Natural killer cell (primary cell): ENCODE data around the gene OR8D4. TPM values are rescaled to one million over a fixed set of nuclear protein-coding genes. Genes with fewer than 3 reads are reported as not detected.

Source experiments
- ATAC-seq, 3 donors: fragments of 150-1000 bp in 2 of 3; fragments of 200-7000 bp in 1 of 3; cut with Tn5 transposase; 1 replicate in 1 of 3; 2 replicates in 2 of 3; pipeline ENCODE4 v1.10.0; 2021; ENCODE audit warnings: mild to moderate bottlenecking in 2 of 3, moderate library complexity in 2 of 3
- DNase-seq, 2 donors: peaks; one replicate each; pipeline versions ENCODE4 v3.0.0 to v3.0.0-alpha.2; 2013 to 2021; ENCODE audit warnings: mixed read lengths in 1 of 2
- H3K27ac ChIP-seq: one replicate; pipeline ENCODE4 v1.5.1; 2013; ENCODE audit warnings: mild to moderate bottlenecking, low read length
- H3K27me3 ChIP-seq: one replicate; pipeline ENCODE4 v1.6.1; 2013; ENCODE audit warnings: low read length; ENCODE audit not compliant: control insufficient read depth, insufficient read depth
- H3K36me3 ChIP-seq: one replicate; pipeline ENCODE4 v1.6.1; 2013; ENCODE audit warnings: low read length; ENCODE audit not compliant: control insufficient read depth, insufficient read depth
- H3K4me1 ChIP-seq: one replicate; pipeline ENCODE4 v1.6.1; 2013; ENCODE audit warnings: low read length; ENCODE audit not compliant: control insufficient read depth, insufficient read depth
- H3K4me3 ChIP-seq: one replicate; pipeline ENCODE4 v1.5.1; 2013; ENCODE audit warnings: low read length
- H3K9me3 ChIP-seq: one replicate; pipeline ENCODE4 v1.6.1; 2013; ENCODE audit warnings: low read length; ENCODE audit not compliant: control insufficient read depth, insufficient read depth
- H3K27ac Mint-ChIP-seq, 2 donors: one replicate each; pipeline ENCODE4 v1.8.0; 2022; ENCODE audit warnings: mild to moderate bottlenecking in 2 of 2, mixed read lengths in 2 of 2, moderate library complexity in 1 of 2
- H3K27me3 Mint-ChIP-seq, 2 donors: one replicate each; pipeline ENCODE4 v1.8.0; 2022; ENCODE audit warnings: low read depth in 2 of 2, mixed read lengths in 2 of 2
- H3K36me3 Mint-ChIP-seq: one replicate; pipeline ENCODE4 v1.8.0; 2022; ENCODE audit warnings: mixed read lengths
- H3K4me1 Mint-ChIP-seq, 2 donors: one replicate each; pipeline ENCODE4 v1.8.0; 2022; ENCODE audit warnings: mixed read lengths in 2 of 2
- H3K4me3 Mint-ChIP-seq: one replicate; pipeline ENCODE4 v1.8.0; 2022; ENCODE audit warnings: mild to moderate bottlenecking, moderate library complexity, mixed read lengths
- H3K9me3 Mint-ChIP-seq, 2 donors: one replicate each; pipeline ENCODE4 v1.8.0; 2022; ENCODE audit warnings: mixed read lengths in 2 of 2
- CTCF ChIP-seq: fragments of 200-600 bp; IDR thresholded peaks from one replicate; pipeline ENCODE4 v1.8.0; 2022; ENCODE audit warnings: antibody characterized with exemption
- WGBS: methylation state at CpG from one replicate; pipeline ENCODE4 v1.1.7; 2013; ENCODE audit warnings: missing lambda C conversion rate; ENCODE audit not compliant: insufficient coverage; 5-methylcytosine and 5-hydroxymethylcytosine counted together
- intact Hi-C: fragments of 100-400 bp; cut with micrococcal nuclease; formaldehyde crosslinking; loops from one replicate; pipeline ENCODE4 v1.14.2; 2022
- total RNA-seq, 4 donors: library from RNA; stranded (reverse); fragments of 120-200 nt in 1 of 4; gene quantifications; one replicate each; pipeline versions ENCODE4 v1.2.3 to v1.2.4, GENCODE V29; 2013 to 2022

Gene OR8D4
- total RNA-seq, 3 donors from 2014 or later (not counting 1 experiment from before 2014, with no cell fraction given) = not detected

GRCh38 chr11:123904932-123905331 is 3.0 kb downstream of the OR8D4 start:
- no peak for DNase-seq
- Histone ChIP-seq H3K27me3 (no peaks in the 10 kb centered on the region), H3K4me1 (no peaks in the 10 kb centered on the region), H3K4me3 (no peak overlapping the region), H3K36me3 (no peaks in the 10 kb centered on the region), H3K27ac (no peak overlapping the region), H3K9me3 (no peaks in the 10 kb centered on the region)
- no peak for TF ChIP-seq CTCF
- Mint-ChIP-seq H3K4me3 (no peak overlapping the region), H3K27ac (no peak overlapping the region), H3K36me3 (no peaks in the 10 kb centered on the region), H3K9me3 (peaks cover 2% of the 10 kb centered on the region in 2 donors), H3K4me1 (no peaks in the 10 kb centered on the region), H3K27me3 (peaks cover 0 to 13% of the 10 kb centered on the region in 2 donors)
- 91% methylated on average over 2 of the region's 3 CpGs for WGBS
- ATAC-seq = no peak
- intact Hi-C loops = no loop called here

DNA sequence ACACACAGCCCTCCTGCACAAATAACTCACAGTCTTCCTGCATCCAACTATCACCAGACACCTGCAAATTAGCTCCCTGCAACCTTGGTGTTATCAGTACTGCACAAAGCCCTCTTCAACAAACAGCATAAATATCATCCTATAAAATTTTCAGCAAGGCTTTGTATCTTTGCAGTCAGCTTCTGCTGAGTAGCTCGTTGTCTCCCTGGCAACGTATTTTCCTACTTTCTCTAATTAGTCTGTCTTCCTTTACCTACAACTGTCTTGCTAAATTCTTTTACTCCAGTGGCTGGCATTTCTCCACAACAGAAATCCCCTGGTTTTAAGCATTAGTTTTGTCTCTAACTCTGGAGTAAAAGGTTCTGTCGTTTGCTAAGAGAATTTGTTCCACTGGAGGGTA is 3.9 kb downstream of the OR8D4 start:
- Mint-ChIP-seq H3K27ac (no peak overlapping the region), H3K4me1 (no peaks in the 10 kb centered on the region), H3K9me3 (peaks cover 2% of the 10 kb centered on the region in 2 donors), H3K27me3 (peaks cover 0 to 13% of the 10 kb centered on the region in 2 donors), H3K4me3 (no peak overlapping the region), H3K36me3 (no peaks in the 10 kb centered on the region)
- Histone ChIP-seq H3K27ac (no peak overlapping the region), H3K36me3 (no peaks in the 10 kb centered on the region), H3K9me3 (no peaks in the 10 kb centered on the region), H3K4me3 (no peak overlapping the region), H3K27me3 (no peaks in the 10 kb centered on the region), H3K4me1 (no peaks in the 10 kb centered on the region)
- no peak for TF ChIP-seq CTCF
- 82% methylated on average over 3 of the region's 3 CpGs for WGBS
- no peak for ATAC-seq
- DNase-seq = no peak
- intact Hi-C loops = no loop called here

DNA sequence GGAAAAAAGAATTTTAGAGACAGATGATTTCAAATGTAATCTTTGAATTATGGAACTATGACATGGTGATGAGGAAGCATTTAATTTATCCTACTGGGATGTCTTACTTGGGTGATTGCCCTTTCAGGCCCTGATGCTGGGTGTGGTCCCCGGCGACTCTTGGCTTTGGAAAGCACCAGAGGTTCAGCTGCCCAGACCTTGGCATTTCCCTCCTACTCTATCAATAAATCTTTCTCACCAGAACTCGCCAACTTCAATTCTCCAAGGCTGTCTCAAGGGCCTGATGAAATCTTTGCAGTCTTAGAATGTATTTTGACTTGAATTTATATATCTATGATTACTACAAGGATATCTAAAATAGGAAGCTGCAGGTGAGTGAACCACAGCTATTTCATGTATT is 19.0 kb downstream of the OR8D4 start:
- Mint-ChIP-seq H3K4me1 (no peaks in the 10 kb centered on the region), H3K4me3 (no peak overlapping the region), H3K9me3 (peaks cover 0 to 2% of the 10 kb centered on the region in 2 donors), H3K36me3 (no peaks in the 10 kb centered on the region), H3K27ac (no peak overlapping the region), H3K27me3 (no peaks in the 10 kb centered on the region)
- Histone ChIP-seq H3K4me1 (no peaks in the 10 kb centered on the region), H3K27me3 (no peaks in the 10 kb centered on the region), H3K4me3 (no peak overlapping the region), H3K27ac (no peak overlapping the region), H3K36me3 (no peaks in the 10 kb centered on the region), H3K9me3 (no peaks in the 10 kb centered on the region)
- 82% methylated on average over 3 of the region's 3 CpGs for WGBS
- intact Hi-C loops = no loop called here
- no peak for DNase-seq
- no peak for ATAC-seq
- TF ChIP-seq CTCF = no peak

DNA sequence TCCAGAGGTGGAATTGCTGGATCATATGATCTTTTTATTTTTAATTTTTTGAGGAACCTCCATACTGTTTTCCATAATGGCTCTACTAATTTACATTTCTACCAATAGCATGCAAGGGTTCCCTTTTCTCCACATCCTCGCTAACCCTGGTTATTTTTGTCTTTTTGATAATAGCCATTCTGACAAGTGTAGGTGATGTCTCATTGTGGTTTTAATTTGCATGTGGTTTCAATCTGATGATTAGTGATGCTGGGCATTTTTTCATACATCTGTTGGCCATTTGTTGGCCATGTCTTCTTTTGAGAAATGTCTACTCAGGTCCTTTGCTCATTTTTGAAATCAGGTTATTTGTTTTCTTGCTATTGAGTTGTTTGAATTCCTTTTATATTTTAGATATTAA is 22.1 kb downstream of the OR8D4 start:
- whole genome bisulfite sequencing = no CpG with 5 or more reads among the region's 1 CpG
- H3K27me3 Mint-ChIP-seq = no peaks in the 10 kb centered on the region
- H3K9me3 ChIP-seq = no peaks in the 10 kb centered on the region

More for the DNA sequence above, 22.1 kb downstream of the OR8D4 start:
- Histone ChIP-seq H3K4me3 (no peak overlapping the region), H3K36me3 (no peaks in the 10 kb centered on the region), H3K4me1 (no peaks in the 10 kb centered on the region), H3K27ac (no peak overlapping the region), H3K27me3 (no peaks in the 10 kb centered on the region)
- no peak for ATAC-seq
- intact Hi-C loops = no loop called here
- no peaks in the 10 kb centered on the region for H3K4me1 Mint-ChIP-seq
- DNase-seq = no peak
- no peak overlapping the region for H3K4me3 Mint-ChIP-seq
- no peaks in the 10 kb centered on the region for H3K36me3 Mint-ChIP-seq
- H3K9me3 Mint-ChIP-seq = no peaks in the 10 kb centered on the region
- TF ChIP-seq CTCF = no peak
- H3K27ac Mint-ChIP-seq = no peak overlapping the region
